ENCODE results near the gene FN1. TPM values are rescaled to one million over a fixed set of nuclear protein-coding genes. Genes with fewer than 3 reads are reported as not detected.

Gene FN1
- total and polyA plus RNA-seq, 2 donors (not counting 1 experiment from before 2014, with no cell fraction given), result 3,629 to 5,906 TPM

- H3K9ac ChIP-seq (ENCODE audit: insufficient read depth, low read length), result no peak overlapping the region
- H3K27ac ChIP-seq (ENCODE audit: insufficient read depth, low read length), result no peak overlapping the region
- H2AFZ ChIP-seq (ENCODE audit: low read length), result no peak overlapping the region
- H3K4me3 ChIP-seq (replicated peaks in 1 of 4; ENCODE audit: control extremely low read depth in 1 of 4, insufficient read depth in 1 of 4, low read depth in 3 of 4, low read length in 4 of 4), result no peak overlapping the region
- H3K36me3 ChIP-seq (ENCODE audit: control insufficient read depth, insufficient read depth, low read length), result peaks cover 4% of the 10 kb centered on the region
- peak; percentile 51 to 69 for DNase-seq (ENCODE audit: low read depth in 2 of 2)
- no peaks in the 10 kb centered on the region for H3K4me1 ChIP-seq (ENCODE audit: control insufficient read depth, extremely low read depth, insufficient read depth, low read length)
- H3K79me2 ChIP-seq (ENCODE audit: control insufficient read depth, insufficient read depth, low read length), result no peaks in the 10 kb centered on the region
- TF ChIP-seq CTCF (conservative IDR thresholded peaks at IDR 0.05 in 1 of 2, IDR thresholded peaks at IDR 0.05 in 1 of 2; ENCODE audit: low read depth in 1 of 2, low read length in 2 of 2) (no peak), EZH2 (IDR thresholded peaks at IDR 0.05; ENCODE audit: low read length, missing control alignments) (no peak)
- H4K20me1 ChIP-seq (ENCODE audit: control insufficient read depth, extremely low read depth, insufficient read depth, low read length), result no peaks in the 10 kb centered on the region
- no peak overlapping the region for H3K4me2 ChIP-seq (ENCODE audit: extremely low read depth, insufficient read depth, low read length)
- H3K9me3 ChIP-seq (ENCODE audit: control insufficient read depth, insufficient read depth, low read depth, low read length), result no peaks in the 10 kb centered on the region
- H3K27me3 ChIP-seq (ENCODE audit: control insufficient read depth, insufficient read depth, low read length), result no peaks in the 10 kb centered on the region
Measured at GRCh38 chr2:215355801-215356200, 80.1 kb downstream of the FN1 start.

GRCh38 chr2:215354771-215355695 lies 80.8 kb downstream of the FN1 start:
- Histone ChIP-seq H3K27me3 (ENCODE audit: control insufficient read depth, insufficient read depth, low read length) (no peaks in the 10 kb centered on the region), H3K4me2 (ENCODE audit: extremely low read depth, insufficient read depth, low read length) (no peak overlapping the region), H3K4me3 (replicated peaks in 1 of 4; ENCODE audit: control extremely low read depth in 1 of 4, insufficient read depth in 1 of 4, low read depth in 3 of 4, low read length in 4 of 4) (no peak overlapping the region), H3K4me1 (ENCODE audit: control insufficient read depth, extremely low read depth, insufficient read depth, low read length) (no peaks in the 10 kb centered on the region), H3K9ac (ENCODE audit: insufficient read depth, low read length) (no peak overlapping the region), H3K27ac (ENCODE audit: insufficient read depth, low read length) (no peak overlapping the region), H3K9me3 (ENCODE audit: control insufficient read depth, insufficient read depth, low read depth, low read length) (no peaks in the 10 kb centered on the region), H4K20me1 (ENCODE audit: control insufficient read depth, extremely low read depth, insufficient read depth, low read length) (no peaks in the 10 kb centered on the region), H3K79me2 (ENCODE audit: control insufficient read depth, insufficient read depth, low read length) (no peaks in the 10 kb centered on the region), H2AFZ (ENCODE audit: low read length) (no peak overlapping the region), H3K36me3 (ENCODE audit: control insufficient read depth, insufficient read depth, low read length) (peaks cover 4% of the 10 kb centered on the region)
- no peak for TF ChIP-seq EZH2 (IDR thresholded peaks at IDR 0.05; ENCODE audit: low read length, missing control alignments)
- no peak for TF ChIP-seq CTCF (conservative IDR thresholded peaks at IDR 0.05 in 1 of 2, IDR thresholded peaks at IDR 0.05 in 1 of 2; ENCODE audit: low read depth in 1 of 2, low read length in 2 of 2)
- DNase-seq (ENCODE audit: low read depth in 2 of 2), result peak; percentile 78 to 85

- H4K20me1 ChIP-seq (ENCODE audit: control insufficient read depth, extremely low read depth, insufficient read depth, low read length), result no peaks in the 10 kb centered on the region
- no peak for DNase-seq (ENCODE audit: low read depth in 2 of 2)
- no peak for TF ChIP-seq EZH2 (IDR thresholded peaks at IDR 0.05; ENCODE audit: low read length, missing control alignments)
- TF ChIP-seq CTCF (conservative IDR thresholded peaks at IDR 0.05 in 1 of 2, IDR thresholded peaks at IDR 0.05 in 1 of 2; ENCODE audit: low read depth in 1 of 2, low read length in 2 of 2), result no peak
- no peak overlapping the region for H2AFZ ChIP-seq (ENCODE audit: low read length)
- H3K9ac ChIP-seq (ENCODE audit: insufficient read depth, low read length), result no peak overlapping the region
- H3K4me2 ChIP-seq (ENCODE audit: extremely low read depth, insufficient read depth, low read length), result no peak overlapping the region
- no peaks in the 10 kb centered on the region for H3K4me1 ChIP-seq (ENCODE audit: control insufficient read depth, extremely low read depth, insufficient read depth, low read length)
- no peaks in the 10 kb centered on the region for H3K27me3 ChIP-seq (ENCODE audit: control insufficient read depth, insufficient read depth, low read length)
- H3K27ac ChIP-seq (ENCODE audit: insufficient read depth, low read length), result no peak overlapping the region
- no peaks in the 10 kb centered on the region for H3K9me3 ChIP-seq (ENCODE audit: control insufficient read depth, insufficient read depth, low read depth, low read length)
- H3K36me3 ChIP-seq (ENCODE audit: control insufficient read depth, insufficient read depth, low read length), result peaks cover 5% of the 10 kb centered on the region
- no peak overlapping the region for H3K4me3 ChIP-seq (replicated peaks in 1 of 4; ENCODE audit: control extremely low read depth in 1 of 4, insufficient read depth in 1 of 4, low read depth in 3 of 4, low read length in 4 of 4)
- no peaks in the 10 kb centered on the region for H3K79me2 ChIP-seq (ENCODE audit: control insufficient read depth, insufficient read depth, low read length)
Measured at GRCh38 chr2:215352602-215353001, 83.3 kb downstream of the FN1 start.
